Measurements from ENCODE around the gene NUDT16L1. TPM values are rescaled to one million over a fixed set of nuclear protein-coding genes. Genes with fewer than 3 reads are reported as not detected.

The NUDT16L1 gene
- total RNA-seq, 1 experiment from 2014 or later = 50.5 TPM

DNA sequence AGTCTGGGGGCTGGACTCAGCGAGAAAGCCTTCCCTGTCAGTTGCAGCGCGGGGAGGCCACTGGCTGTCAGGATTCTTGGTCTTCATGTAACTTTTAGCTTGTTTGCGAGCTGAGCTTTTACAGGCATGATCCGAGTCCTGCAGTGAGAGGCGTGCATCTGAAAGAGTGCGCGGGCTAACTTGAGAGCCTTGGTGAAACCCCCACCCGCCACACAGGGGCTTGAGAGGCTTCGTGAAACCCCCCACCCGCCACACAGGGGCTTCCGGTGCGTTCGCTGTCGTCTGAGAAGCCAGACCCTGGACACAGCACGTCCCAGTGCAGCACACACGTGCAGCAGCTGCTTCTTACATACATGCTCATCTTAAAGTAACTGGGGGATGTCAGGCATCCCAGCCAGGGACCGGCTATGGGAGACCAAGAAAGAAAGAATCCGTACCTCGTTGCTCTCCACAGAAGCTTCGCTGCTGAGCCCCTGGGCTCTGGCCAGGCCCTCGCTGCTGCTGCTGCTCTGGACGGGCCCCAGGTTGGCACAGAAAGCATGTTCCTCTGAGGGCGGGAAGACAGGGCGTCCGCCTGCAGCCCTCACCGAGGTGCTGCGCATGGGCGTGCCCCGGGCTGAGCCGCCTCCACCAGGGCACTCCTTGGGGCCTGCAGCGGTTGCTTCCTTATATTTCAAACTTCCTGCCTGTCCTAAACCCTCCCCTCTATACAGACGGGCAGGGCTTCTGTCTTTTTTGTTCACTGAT lies 7.8 kb downstream of the NUDT16L1 start:
- DNase-seq = peak; percentile 56
- Histone ChIP-seq H3K4me3 (ENCODE audit: insufficient read depth, low read depth, low read length) (no peak overlapping the region), H3K27me3 (ENCODE audit: control insufficient read depth, insufficient read depth, low read length) (no peaks in the 10 kb centered on the region), H3K36me3 (replicated peaks; ENCODE audit: control insufficient read depth, insufficient read depth, low read length) (peaks cover 27% of the 10 kb centered on the region)

DNA sequence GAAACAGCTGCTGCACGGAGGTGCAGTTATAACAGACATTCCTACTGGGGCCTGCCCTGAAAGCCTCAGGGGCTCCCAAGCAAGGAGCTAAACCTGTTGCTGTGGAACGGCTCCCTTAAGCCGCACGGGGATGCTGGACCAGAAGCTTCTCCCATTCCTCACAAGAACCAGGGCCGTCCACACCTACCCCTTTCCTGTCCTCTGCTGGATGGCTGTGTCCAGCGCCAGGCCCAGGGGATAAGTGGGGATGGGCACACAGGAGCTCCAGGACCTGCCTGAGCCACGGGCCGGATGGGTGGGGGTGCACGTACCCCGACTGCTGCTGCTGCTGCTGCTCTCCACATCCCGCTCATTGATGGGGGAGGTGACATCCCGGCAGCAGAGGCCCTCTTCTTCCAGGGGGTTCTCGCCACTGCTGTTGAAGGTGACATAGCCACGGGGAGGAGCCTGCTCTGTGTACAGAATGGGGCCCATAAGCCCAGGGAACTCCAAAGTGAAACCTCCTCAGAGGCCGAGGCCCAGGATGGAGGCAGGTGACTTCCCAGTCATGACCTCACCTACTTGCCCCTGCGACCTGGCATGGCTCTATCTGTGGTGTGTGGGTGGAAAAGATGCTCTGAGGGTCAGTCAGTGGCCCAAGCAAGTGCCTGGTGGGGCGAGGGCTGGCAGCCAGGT lies 8.6 kb downstream of the NUDT16L1 start:
- DNase-seq = peak; percentile 43
- no peaks in the 10 kb centered on the region for H3K27me3 ChIP-seq (ENCODE audit: control insufficient read depth, insufficient read depth, low read length)
- peaks cover 26% of the 10 kb centered on the region for H3K36me3 ChIP-seq (replicated peaks; ENCODE audit: control insufficient read depth, insufficient read depth, low read length)
- H3K4me3 ChIP-seq (ENCODE audit: insufficient read depth, low read depth, low read length) = no peak overlapping the region

DNA sequence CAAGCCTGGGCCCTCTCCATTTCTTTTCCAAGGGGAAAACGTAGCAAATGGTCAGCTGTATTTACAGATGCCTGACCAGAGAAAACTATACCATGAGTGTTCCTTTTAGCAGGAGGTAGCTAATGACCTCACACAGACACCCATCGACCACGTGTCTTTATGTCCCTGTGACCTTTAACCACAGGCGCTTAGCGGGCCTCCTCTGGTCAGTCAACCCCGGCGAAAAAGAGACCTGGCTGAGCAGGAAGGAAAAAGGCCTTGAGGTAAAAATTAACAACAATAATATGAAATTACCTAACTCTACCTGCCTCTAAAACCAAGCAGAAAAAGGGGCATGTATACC lies 9.1 kb downstream of the NUDT16L1 start:
- H3K27me3 ChIP-seq (ENCODE audit: control insufficient read depth, insufficient read depth, low read length) = no peaks in the 10 kb centered on the region
- H3K4me3 ChIP-seq (ENCODE audit: insufficient read depth, low read depth, low read length) = no peak overlapping the region
- peak; percentile 14 for DNase-seq
- H3K36me3 ChIP-seq (replicated peaks; ENCODE audit: control insufficient read depth, insufficient read depth, low read length) = peaks cover 21% of the 10 kb centered on the region

DNA sequence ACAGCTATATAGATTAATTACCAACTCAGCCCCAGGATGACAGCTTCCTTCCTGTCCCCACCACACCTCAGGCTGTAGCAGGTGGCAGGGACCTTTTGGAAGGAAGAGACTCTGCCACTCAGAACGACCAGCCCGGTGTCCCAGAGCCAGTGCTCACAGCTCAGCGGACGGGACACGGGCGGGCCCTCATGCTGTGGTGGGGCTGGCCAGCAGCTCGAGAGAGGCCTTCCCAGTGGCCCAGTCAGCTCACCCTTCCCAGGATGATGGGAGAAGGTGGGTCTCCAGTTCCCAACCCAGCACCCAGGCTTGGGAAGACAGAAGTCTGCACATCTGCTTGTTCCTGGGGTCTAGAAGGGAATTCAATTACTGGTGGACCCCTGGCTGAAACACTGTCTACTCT lies 10.5 kb downstream of the NUDT16L1 start:
- no peaks in the 10 kb centered on the region for H3K27me3 ChIP-seq (ENCODE audit: control insufficient read depth, insufficient read depth, low read length)
- peaks cover 19% of the 10 kb centered on the region for H3K36me3 ChIP-seq (replicated peaks; ENCODE audit: control insufficient read depth, insufficient read depth, low read length)
- H3K4me3 ChIP-seq (ENCODE audit: insufficient read depth, low read depth, low read length) = no peak overlapping the region
- DNase-seq = peak; percentile 28

DNA sequence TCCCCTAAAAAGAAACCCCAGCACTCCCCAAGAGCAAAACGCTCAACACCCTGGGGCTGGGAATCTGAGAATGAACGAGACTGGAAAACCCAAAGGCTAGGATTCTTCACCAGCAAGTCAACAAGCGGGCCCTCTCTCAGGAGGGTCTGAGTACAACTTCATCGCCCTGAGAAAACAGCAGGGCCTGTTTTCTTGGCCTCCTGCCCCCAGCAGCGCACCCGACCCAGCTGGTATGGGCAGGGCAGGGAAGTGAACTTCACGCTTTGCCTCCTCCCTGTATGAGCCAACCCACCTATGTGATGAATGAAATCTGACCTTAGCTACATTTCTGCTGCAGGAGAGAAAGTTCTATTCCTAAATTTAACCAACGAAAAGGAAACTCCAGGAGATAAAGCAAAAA lies 11.1 kb downstream of the NUDT16L1 start:
- H3K36me3 ChIP-seq (replicated peaks; ENCODE audit: control insufficient read depth, insufficient read depth, low read length) = peaks cover 13% of the 10 kb centered on the region

DNA sequence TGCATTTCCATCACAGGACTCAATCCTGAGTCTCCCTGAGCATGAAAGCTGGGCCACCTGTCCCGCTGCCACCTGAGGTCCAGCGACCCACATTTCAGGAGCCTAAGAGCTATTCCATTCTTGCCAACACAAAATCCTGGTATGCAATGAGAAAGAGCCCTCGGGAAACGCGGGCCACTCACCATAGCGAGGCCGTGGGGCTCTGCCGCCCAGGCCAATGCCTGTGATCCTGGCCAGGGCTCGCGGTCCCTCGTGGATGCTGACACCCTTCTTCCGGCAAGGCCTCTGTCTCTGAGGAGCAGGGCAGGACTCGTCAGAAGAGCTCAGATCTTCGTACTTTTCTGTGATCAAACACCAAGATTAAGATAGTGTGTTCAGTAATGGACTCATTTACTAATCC lies 11.6 kb downstream of the NUDT16L1 start:
- no peak overlapping the region for H3K4me3 ChIP-seq (ENCODE audit: insufficient read depth, low read depth, low read length)
- peaks cover 13% of the 10 kb centered on the region for H3K36me3 ChIP-seq (replicated peaks; ENCODE audit: control insufficient read depth, insufficient read depth, low read length)
- no peaks in the 10 kb centered on the region for H3K27me3 ChIP-seq (ENCODE audit: control insufficient read depth, insufficient read depth, low read length)
- peak; percentile 39 for DNase-seq

More for the DNA sequence above, 11.1 kb downstream of the NUDT16L1 start:
- Histone ChIP-seq H3K4me3 (ENCODE audit: insufficient read depth, low read depth, low read length) (no peak overlapping the region), H3K27me3 (ENCODE audit: control insufficient read depth, insufficient read depth, low read length) (no peaks in the 10 kb centered on the region)
- DNase-seq = peak; percentile 30

DNA sequence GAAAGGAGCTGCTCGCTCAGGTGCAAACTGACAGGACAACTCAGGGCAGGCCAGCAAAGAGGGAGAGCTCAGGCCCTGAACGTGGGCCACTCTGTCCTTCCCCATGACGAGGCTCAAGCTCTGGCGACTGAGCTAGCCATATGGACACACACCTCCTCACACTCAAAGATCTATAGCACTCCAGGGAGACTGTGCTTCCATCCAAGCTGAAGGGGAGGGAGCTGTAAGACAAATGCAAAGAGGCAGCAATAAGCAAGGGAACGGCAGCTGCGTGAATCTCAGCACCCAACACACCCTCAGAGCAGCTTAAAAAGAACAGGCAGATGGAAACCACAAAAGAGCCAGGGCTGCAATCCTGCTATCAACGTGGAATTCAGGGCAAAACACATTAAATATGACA lies 13.5 kb downstream of the NUDT16L1 start:
- Histone ChIP-seq H3K4me3 (ENCODE audit: insufficient read depth, low read depth, low read length) (no peak overlapping the region), H3K36me3 (replicated peaks; ENCODE audit: control insufficient read depth, insufficient read depth, low read length) (peaks cover 6% of the 10 kb centered on the region), H3K27me3 (ENCODE audit: control insufficient read depth, insufficient read depth, low read length) (no peaks in the 10 kb centered on the region)
- peak; percentile 12 for DNase-seq

DNA sequence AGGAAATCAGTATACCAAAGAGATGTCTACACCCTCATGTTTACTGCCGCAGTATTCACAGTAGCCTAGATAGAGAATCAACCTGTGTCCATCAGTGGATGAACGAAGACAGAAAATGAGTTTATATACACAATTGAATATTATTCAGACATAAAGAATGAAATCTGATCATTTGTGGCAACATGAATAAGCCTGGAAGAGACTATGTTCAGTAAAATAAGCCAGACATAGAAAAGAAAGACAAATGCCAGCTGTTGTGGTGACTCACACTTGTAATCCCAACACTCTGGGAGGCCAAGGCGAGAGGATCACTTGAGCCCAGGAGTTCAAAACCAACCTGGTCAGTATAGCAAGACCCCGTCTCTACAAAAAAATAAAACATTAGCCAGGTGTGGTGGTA lies 16.1 kb downstream of the NUDT16L1 start:
- Histone ChIP-seq H3K36me3 (replicated peaks; ENCODE audit: control insufficient read depth, insufficient read depth, low read length) (peaks cover 7% of the 10 kb centered on the region), H3K4me3 (ENCODE audit: insufficient read depth, low read depth, low read length) (no peak overlapping the region), H3K27me3 (ENCODE audit: control insufficient read depth, insufficient read depth, low read length) (no peaks in the 10 kb centered on the region)
- no peak for DNase-seq

DNA sequence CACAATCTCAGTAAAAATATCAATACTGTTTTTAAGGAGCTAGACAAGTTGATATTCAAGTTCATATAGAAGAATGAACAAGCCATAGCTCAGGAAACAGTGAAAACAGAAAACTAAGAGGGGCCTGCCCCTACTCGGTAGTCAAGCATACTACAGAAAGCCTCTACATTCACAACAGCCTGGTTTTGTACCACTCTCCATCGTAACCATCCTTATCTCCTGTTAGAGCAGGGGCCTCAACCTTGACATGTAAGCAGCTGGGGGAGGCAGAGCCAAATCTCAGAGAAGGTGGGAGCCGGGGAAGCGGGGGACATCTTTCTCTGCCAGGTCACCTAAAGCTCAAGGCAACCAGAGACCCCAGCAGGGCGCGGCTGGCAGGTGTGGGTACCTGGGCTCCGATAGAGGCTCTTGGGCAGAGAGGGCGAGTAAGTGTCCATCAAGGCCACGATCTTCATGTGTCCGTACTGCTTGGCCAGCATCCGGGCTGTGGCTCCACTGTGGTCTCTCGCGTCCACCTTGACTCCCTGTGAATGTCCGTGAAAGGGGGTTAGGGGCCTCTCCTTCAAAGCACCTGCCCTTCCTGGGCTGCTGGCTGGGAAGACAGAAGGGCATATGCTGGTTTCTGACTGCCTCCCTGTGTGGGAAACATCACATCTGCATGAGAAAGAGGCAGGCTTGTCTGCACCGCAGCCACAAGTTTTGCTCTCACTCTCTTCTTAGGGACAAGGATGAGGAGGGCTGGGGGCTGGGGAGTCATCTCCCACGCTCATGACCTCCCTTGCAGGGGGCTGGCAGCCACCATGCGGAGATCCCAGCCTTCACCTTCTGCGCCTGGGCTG lies 20.5 kb downstream of the NUDT16L1 start:
- DNase-seq = peak; percentile 83
- peaks cover 5% of the 10 kb centered on the region for H3K36me3 ChIP-seq (replicated peaks; ENCODE audit: control insufficient read depth, insufficient read depth, low read length)

DNA sequence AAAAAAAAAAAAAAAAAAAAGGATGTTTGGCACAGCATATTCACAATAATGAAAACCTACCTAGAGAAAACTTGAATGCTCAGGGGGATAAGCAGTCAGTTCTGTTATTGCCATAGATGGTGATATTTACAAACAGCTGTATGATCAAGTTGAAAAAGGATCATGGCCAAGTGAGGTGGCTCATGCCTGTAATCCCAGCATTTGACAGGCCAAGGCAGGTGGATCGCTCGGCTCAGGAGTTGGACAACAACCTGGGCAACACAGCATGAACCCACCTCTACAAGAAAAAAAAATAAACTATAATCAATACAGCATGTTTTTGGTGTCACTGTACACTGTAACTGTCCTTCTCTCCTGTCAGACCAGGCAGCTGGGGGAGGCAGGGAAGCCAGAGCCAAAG lies 21.6 kb downstream of the NUDT16L1 start:
- no peak for DNase-seq
- Histone ChIP-seq H3K4me3 (ENCODE audit: insufficient read depth, low read depth, low read length) (no peak overlapping the region), H3K36me3 (replicated peaks; ENCODE audit: control insufficient read depth, insufficient read depth, low read length) (peaks cover 6% of the 10 kb centered on the region), H3K27me3 (ENCODE audit: control insufficient read depth, insufficient read depth, low read length) (no peaks in the 10 kb centered on the region)

More for the DNA sequence above, 20.5 kb downstream of the NUDT16L1 start:
- no peaks in the 10 kb centered on the region for H3K27me3 ChIP-seq (ENCODE audit: control insufficient read depth, insufficient read depth, low read length)
- no peak overlapping the region for H3K4me3 ChIP-seq (ENCODE audit: insufficient read depth, low read depth, low read length)

DNA sequence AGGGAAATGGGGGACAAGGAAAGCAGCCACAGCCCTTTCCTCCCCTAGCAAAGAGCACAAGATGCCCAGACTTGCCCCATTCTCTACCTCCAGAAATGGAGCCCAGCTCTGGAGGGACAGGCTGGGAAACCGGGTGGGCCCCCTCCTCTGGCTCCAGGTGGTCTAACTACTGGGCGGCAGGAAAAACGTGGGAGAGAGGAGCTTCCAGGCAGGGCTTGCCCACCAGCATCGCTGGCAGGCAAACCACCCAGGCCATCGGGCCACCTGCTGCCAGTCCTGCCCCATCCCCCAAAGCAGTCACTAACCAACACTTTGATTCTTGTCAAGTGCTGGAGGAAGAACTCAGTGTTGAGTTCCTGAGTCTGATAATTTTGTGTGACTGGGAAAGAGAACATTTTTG lies 25.1 kb downstream of the NUDT16L1 start:
- peaks cover 4% of the 10 kb centered on the region for H3K36me3 ChIP-seq (replicated peaks; ENCODE audit: control insufficient read depth, insufficient read depth, low read length)
- peak; percentile 73 for DNase-seq
- H3K27me3 ChIP-seq (ENCODE audit: control insufficient read depth, insufficient read depth, low read length) = no peaks in the 10 kb centered on the region
- no peak overlapping the region for H3K4me3 ChIP-seq (ENCODE audit: insufficient read depth, low read depth, low read length)

DNA sequence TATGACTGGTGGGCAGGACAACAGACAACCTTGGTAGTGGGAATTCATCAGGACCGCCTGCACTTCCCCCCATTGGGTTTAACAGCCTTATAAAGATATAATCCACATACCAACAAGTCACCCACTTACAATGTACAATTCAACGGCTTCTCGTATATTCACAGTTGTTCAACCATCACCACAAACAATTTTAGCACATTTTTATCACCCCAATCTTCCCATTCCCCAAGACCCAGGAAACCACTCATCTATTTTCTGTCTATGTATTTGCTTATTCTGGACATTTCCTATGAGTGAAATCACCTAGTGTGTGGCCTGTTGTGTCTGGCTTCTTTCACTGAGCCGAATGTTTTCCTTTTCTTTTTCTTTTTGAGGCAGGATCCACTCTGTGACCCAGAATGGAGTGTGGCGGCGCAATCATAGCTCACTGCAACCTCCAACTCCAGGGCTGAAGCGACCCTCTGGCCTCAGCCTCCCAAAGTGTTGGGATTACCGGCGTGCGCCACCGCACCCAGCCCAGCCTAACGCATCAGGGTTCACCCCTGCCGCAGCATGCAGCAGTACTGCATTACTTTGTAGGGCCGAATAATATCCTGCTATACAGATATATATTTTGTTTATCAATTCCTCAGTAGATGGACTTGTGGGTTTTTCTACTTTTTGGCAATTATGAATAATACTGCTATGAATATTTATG lies 29.9 kb downstream of the NUDT16L1 start:
- no peaks in the 10 kb centered on the region for H3K27me3 ChIP-seq (ENCODE audit: control insufficient read depth, insufficient read depth, low read length)
- H3K4me3 ChIP-seq (ENCODE audit: insufficient read depth, low read depth, low read length) = no peak overlapping the region
- no peak for DNase-seq
- peaks cover 19% of the 10 kb centered on the region for H3K36me3 ChIP-seq (replicated peaks; ENCODE audit: control insufficient read depth, insufficient read depth, low read length)

DNA sequence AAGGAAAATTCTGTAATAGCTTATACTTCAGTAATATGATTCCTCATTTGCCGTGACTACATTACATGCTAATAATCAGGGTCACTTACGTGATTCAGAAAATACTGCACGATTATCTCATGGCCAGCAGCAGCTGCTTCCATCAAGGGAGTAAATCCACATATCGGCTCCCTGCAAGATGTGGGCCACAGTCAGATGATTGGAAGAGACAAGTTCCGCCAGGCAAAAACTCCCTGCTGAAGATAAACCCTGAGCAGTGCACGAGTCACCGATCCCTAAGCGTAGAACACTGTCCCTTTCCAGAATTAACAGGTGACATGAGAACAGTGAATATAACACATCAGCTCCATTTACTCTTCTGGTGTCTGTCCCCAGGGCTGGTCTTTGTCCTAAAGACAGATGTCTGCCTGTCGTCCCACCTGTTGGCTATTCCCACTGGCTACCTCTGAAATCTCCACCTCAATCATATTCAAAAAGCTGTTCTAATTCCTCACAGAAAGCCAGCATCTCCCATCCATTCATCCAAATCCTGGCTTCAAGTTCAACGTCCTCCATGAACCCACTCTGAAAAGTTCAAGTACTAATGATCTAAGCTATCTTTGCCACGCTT lies 31.4 kb downstream of the NUDT16L1 start:
- DNase-seq = no peak
- no peaks in the 10 kb centered on the region for H3K27me3 ChIP-seq (ENCODE audit: control insufficient read depth, insufficient read depth, low read length)
- H3K4me3 ChIP-seq (ENCODE audit: insufficient read depth, low read depth, low read length) = no peak overlapping the region
- peaks cover 24% of the 10 kb centered on the region for H3K36me3 ChIP-seq (replicated peaks; ENCODE audit: control insufficient read depth, insufficient read depth, low read length)

DNA sequence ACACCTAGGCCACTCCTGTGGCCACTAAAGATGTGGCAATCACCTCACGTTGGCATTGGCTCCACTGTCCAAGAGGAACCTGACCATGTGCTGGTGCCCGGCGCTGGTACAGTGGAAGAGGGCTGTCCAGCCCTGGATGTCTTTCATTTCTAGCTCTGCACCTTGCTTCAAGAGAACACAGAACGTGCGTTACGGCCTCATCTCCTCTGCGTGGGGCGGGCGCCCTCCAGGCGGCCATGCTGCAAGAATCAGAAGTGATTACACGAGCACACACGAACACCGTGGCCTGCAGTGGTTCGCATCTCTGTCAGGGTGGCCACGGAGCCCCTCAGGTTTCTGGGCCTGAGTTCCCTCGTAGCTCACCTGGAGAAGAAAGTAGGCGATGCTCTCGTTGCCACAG lies 33.3 kb downstream of the NUDT16L1 start:
- Histone ChIP-seq H3K36me3 (replicated peaks; ENCODE audit: control insufficient read depth, insufficient read depth, low read length) (peaks cover 27% of the 10 kb centered on the region), H3K4me3 (ENCODE audit: insufficient read depth, low read depth, low read length) (no peak overlapping the region), H3K27me3 (ENCODE audit: control insufficient read depth, insufficient read depth, low read length) (no peaks in the 10 kb centered on the region)
- DNase-seq = no peak
